Measurements from ENCODE around the gene GALNT14. TPM values are rescaled to one million over a fixed set of nuclear protein-coding genes. Genes with fewer than 3 reads are reported as not detected.

The GALNT14 gene
- total and polyA plus RNA-seq, 10 of the 15 experiments (the other 5 are each of a cell fraction or from before 2014, with no cell fraction given), result 3.7 to 17.8 (median 6.0) TPM

- ATAC-seq, result no peak
- Histone ChIP-seq H3K4me2 (ENCODE audit: control insufficient read depth, insufficient read depth) (no peak overlapping the region), H3K27ac (ENCODE audit: control insufficient read depth, insufficient read depth) (no peak overlapping the region), H4K20me1 (ENCODE audit: control insufficient read depth, insufficient read depth) (no peaks in the 10 kb centered on the region), H3K4me1 (ENCODE audit: control insufficient read depth, insufficient read depth, low read length) (no peaks in the 10 kb centered on the region), H3K9me3 (replicated peaks; ENCODE audit: control insufficient read depth, insufficient read depth, low read length) (no peaks in the 10 kb centered on the region), H3K36me3 (ENCODE audit: control insufficient read depth in 2 of 2, insufficient read depth in 2 of 2, low read length in 1 of 2) (no peaks in the 10 kb centered on the region; a peak in 1 of 4 replicates), H3K27me3 (replicated peaks in 1 of 2; ENCODE audit: control insufficient read depth in 2 of 2, insufficient read depth in 2 of 2, low read length in 1 of 2) (no peaks in the 10 kb centered on the region; a peak in 2 of 4 replicates), H3K4me3 (no peak overlapping the region), H3K79me2 (ENCODE audit: control insufficient read depth, insufficient read depth, low read length) (no peaks in the 10 kb centered on the region), H2AFZ (ENCODE audit: control insufficient read depth, low read depth, low read length) (no peak overlapping the region), H3K9ac (ENCODE audit: control insufficient read depth, insufficient read depth, low read length) (no peak overlapping the region)
- WGBS (ENCODE audit: insufficient coverage, insufficient replicate concordance, low lambda C conversion rate, missing lambda C conversion rate), result 39% methylated on average over 16 of the region's 19 CpGs
- ChIA-PET CTCF (no interaction called here), SMC1A (ENCODE audit: uncharacterized antibody, unreplicated experiment) (no interaction called here), RAD21 (ENCODE audit: unreplicated experiment) (no interaction called here), POLR2A (no interaction called here)
- TF ChIP-seq ZSCAN29 (IDR thresholded peaks at IDR 0.05), result no peak
- TF ChIP-seq ATF3 (IDR thresholded peaks at IDR 0.05; ENCODE audit: borderline replicate concordance, extremely low read depth, low read depth, low read length), result no peak
- no peak for TF ChIP-seq STAT1 (conservative IDR thresholded peaks at IDR 0.05)
- TF ChIP-seq STAT3 (IDR thresholded peaks at IDR 0.05; ENCODE audit: low read depth, low read length), result no peak
- TF ChIP-seq CREM (IDR thresholded peaks at IDR 0.05; ENCODE audit: low read depth), result no peak
- TF ChIP-seq CTCF (IDR thresholded peaks at IDR 0.05 in 2 of 3, conservative IDR thresholded peaks at IDR 0.05 in 1 of 3; ENCODE audit: control insufficient read depth in 2 of 3, extremely low read depth in 1 of 3, insufficient read depth in 1 of 3, low read depth in 3 of 3, low read length in 3 of 3), result no peak
- no peak for TF ChIP-seq MEF2B (IDR thresholded peaks at IDR 0.05; ENCODE audit: partially characterized antibody, poor library complexity, severe bottlenecking)
- no peak for TF ChIP-seq PBX3 (IDR thresholded peaks at IDR 0.05; ENCODE audit: insufficient replicate concordance, low read depth, low read length)
- TF ChIP-seq CBX5 (IDR thresholded peaks at IDR 0.05; ENCODE audit: low read depth), result no peak
- no peak for TF ChIP-seq RB1 (IDR thresholded peaks at IDR 0.05; ENCODE audit: borderline replicate concordance)
- no peak for TF ChIP-seq CUX1 (IDR thresholded peaks at IDR 0.05; ENCODE audit: insufficient replicate concordance, low read depth, low read length)
- FAIRE-seq, result no peak
- intact Hi-C loops (cut with micrococcal nuclease; ENCODE audit: unreplicated experiment) (no loop called here), in situ Hi-C loops (cut with MboI) (no loop called here)
- no TSS peak for BruUV-seq (replicated peaks)
- no peak for DNase-seq (ENCODE audit: low read depth, low spot score)
Measured at GRCh38 chr2:30971231-30972025, 166.8 kb downstream of the GALNT14 start.
